Endothelial cell (in vitro differentiated cells): ENCODE results near the gene BICDL2. TPM values are rescaled to one million over a fixed set of nuclear protein-coding genes. Genes with fewer than 3 reads are reported as not detected.
A peak's percentile ranks its signal among the peaks of the same experiment; 100 is the strongest.

Source experiments
- DNase-seq: peaks from one replicate; pipeline ENCODE4 v3.0.0; 2021; ENCODE audit warnings: low spot score
- H3K27ac Mint-ChIP-seq: one replicate; pipeline ENCODE4 v1.8.0; 2021; ENCODE audit warnings: mixed read lengths, inconsistent platforms; ENCODE audit not compliant: unreplicated experiment
- H3K27me3 Mint-ChIP-seq: one replicate; pipeline ENCODE4 v1.8.0; 2021; ENCODE audit warnings: mild to moderate bottlenecking, moderate library complexity, mixed read lengths, inconsistent platforms; ENCODE audit not compliant: unreplicated experiment
- H3K36me3 Mint-ChIP-seq: one replicate; pipeline ENCODE4 v1.8.0; 2021; ENCODE audit warnings: mild to moderate bottlenecking, low read depth, mixed read lengths, inconsistent platforms; ENCODE audit not compliant: unreplicated experiment
- H3K4me1 Mint-ChIP-seq: one replicate; pipeline ENCODE4 v1.8.0; 2021; ENCODE audit warnings: mild to moderate bottlenecking, mixed read lengths, inconsistent platforms; ENCODE audit not compliant: unreplicated experiment
- H3K4me3 Mint-ChIP-seq: one replicate; pipeline ENCODE4 v1.8.0; 2021; ENCODE audit warnings: mild to moderate bottlenecking, mixed read lengths, inconsistent platforms; ENCODE audit not compliant: unreplicated experiment
- H3K9me3 Mint-ChIP-seq: one replicate; pipeline ENCODE4 v1.8.0; 2021; ENCODE audit warnings: mixed read lengths, inconsistent platforms; ENCODE audit not compliant: unreplicated experiment
- CTCF ChIP-seq: fragments of 200-600 bp; sonication (generic); IDR thresholded peaks from one replicate; pipeline ENCODE4 v1.5.0; 2021; ENCODE audit warnings: antibody characterized with exemption; ENCODE audit not compliant: unreplicated experiment
- total RNA-seq: library from RNA; stranded (reverse); fragmentation: NEBNext Ultra II Directional; extraction: Animal tissue kit (Norgen Biotek cat#: 25700); gene quantifications from one replicate; pipeline ENCODE4 v1.2.1, GENCODE V29; 2021; ENCODE audit not compliant: unreplicated experiment

The BICDL2 gene
- total RNA-seq, 1 donor from 2014 or later: 0.13 TPM

DNA sequence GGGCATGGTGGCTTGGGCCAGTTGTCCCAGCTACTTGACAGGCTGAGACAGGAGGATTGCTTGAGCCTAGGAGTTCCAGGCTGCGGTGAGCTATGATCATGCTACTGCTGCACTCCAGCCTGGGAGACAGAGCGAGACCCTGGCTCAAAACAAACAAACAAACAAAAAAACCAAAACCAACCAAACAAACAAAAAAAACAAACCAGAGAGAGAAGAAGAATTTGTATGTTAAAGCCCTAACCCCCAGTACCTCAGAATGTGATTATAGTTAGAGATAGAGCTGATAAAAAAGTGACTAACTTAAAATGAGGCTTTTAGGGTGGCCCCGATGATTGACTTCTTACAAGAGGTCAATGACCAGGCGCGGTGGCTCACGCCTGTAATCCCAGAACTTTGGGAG lies 8.0 kb upstream of the BICDL2 start:
- H3K4me1 Mint-ChIP-seq: peaks cover 8% of the 10 kb centered on the region

GRCh38 chr16:3042376-3042775 lies 5.6 kb upstream of the BICDL2 start:
- Mint-ChIP-seq H3K9me3 (no peaks in the 10 kb centered on the region), H3K36me3 (no peaks in the 10 kb centered on the region), H3K4me3 (no peak overlapping the region), H3K27ac (no peak overlapping the region), H3K27me3 (peaks cover 15% of the 10 kb centered on the region), H3K4me1 (peaks cover 8% of the 10 kb centered on the region)
- no peak for DNase-seq
- TF ChIP-seq CTCF: no peak

More for the DNA sequence above, 8.0 kb upstream of the BICDL2 start:
- no peak for DNase-seq
- TF ChIP-seq CTCF: no peak
- Mint-ChIP-seq H3K36me3 (no peaks in the 10 kb centered on the region), H3K9me3 (no peaks in the 10 kb centered on the region), H3K27me3 (peaks cover 22% of the 10 kb centered on the region), H3K27ac (peak overlapping the region; percentile 84), H3K4me3 (peak overlapping the region; percentile 87)

DNA sequence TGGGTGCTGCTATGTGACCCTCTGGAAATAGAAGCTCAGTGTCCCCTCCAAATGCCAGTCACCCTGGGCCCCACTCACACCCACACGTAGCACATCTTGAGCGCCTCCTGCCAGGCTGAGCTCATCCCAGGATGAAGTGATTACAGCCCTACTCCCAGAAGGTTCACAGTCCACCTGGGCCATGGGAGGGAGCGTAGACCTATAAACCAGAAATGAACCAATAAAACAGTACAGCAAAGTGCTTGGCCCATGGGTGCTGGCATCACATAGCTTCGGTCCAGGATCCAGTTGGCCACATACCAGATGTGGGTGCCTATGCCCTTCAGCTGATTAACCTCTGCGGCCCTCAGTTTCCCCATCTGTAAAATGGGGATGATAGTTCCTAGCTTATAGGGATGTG lies 2.2 kb upstream of the BICDL2 start:
- no peak for DNase-seq
- Mint-ChIP-seq H3K27me3 (peaks cover 15% of the 10 kb centered on the region), H3K27ac (no peak overlapping the region), H3K9me3 (no peaks in the 10 kb centered on the region), H3K4me1 (peaks cover 6% of the 10 kb centered on the region), H3K4me3 (no peak overlapping the region), H3K36me3 (peaks cover 4% of the 10 kb centered on the region)
- no peak for TF ChIP-seq CTCF

GRCh38 chr16:3038256-3038655 lies 1.5 kb upstream of the BICDL2 start:
- peaks cover 15% of the 10 kb centered on the region for H3K27me3 Mint-ChIP-seq
- H3K27ac Mint-ChIP-seq: no peak overlapping the region
- no peak for TF ChIP-seq CTCF
- peaks cover 4% of the 10 kb centered on the region for H3K36me3 Mint-ChIP-seq
- no peaks in the 10 kb centered on the region for H3K9me3 Mint-ChIP-seq
- H3K4me3 Mint-ChIP-seq: no peak overlapping the region
- DNase-seq: no peak
- peaks cover 6% of the 10 kb centered on the region for H3K4me1 Mint-ChIP-seq

DNA sequence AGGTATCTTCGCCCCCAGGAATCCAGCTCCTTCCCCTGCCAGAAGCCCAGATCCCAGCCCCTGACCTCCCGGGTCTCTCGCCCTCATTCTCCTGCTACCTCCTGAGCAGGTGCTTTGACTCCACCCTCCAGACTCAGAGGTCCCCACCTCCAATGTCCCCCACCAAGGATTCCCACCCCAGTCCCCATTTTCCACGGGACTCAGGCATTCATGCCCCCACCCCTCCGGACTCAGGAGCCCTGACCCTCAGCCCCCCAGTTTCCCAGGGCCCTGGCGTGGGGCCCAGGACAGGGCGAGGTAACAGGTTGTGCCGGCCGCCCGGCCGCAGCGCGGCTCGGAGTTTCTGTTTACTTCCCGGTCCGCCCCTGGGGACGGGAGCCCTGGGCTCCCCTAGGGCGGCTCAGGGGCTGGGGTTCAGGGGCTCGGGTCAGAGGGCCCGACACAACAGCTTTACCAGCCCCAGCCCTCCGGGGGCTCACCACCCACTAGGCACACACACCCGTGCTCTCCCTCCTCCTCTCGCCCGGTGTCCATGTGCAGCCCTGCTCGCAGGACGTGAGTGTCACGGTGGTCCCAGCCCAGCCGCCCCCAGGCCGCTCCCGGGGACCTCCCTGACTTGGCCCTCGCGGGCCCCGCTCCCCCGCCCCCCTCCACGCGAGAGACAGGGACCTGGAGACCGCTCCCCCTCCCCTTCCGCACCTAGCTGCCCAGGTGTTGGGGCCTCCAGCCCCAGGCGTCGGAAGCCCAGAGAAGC lies 595 bp downstream of the BICDL2 start:
- no peak for DNase-seq
- Mint-ChIP-seq H3K9me3 (no peaks in the 10 kb centered on the region), H3K36me3 (peaks cover 4% of the 10 kb centered on the region), H3K27ac (no peak overlapping the region), H3K4me3 (no peak overlapping the region), H3K4me1 (peaks cover 6% of the 10 kb centered on the region), H3K27me3 (peaks cover 20% of the 10 kb centered on the region)
- TF ChIP-seq CTCF: no peak
